T-helper 2 cell (primary cell): Measurements from ENCODE around the gene IL1RAP.

Source experiments
- DNase-seq, 5 experiments: peaks; one replicate each; pipeline versions ENCODE4 v3.0.0 to v3.0.0-alpha.2; 2012 to 2022

IL1RAP gene

GRCh38 chr3:190616637-190617036, 102.8 kb downstream of the IL1RAP start:
- DNase-seq = no peak

- DNase-seq = peak in 1 of 5 experiments; percentile 82
These were observed 103.3 kb downstream of the IL1RAP start for GRCh38 chr3:190617185-190617584.

GRCh38 chr3:190618330-190619030, 104.6 kb downstream of the IL1RAP start:
- DNase-seq = peak in 1 of 5 experiments; percentile 82

- no peak for DNase-seq
These were observed 105.5 kb downstream of the IL1RAP start for GRCh38 chr3:190619353-190619752.

DNA sequence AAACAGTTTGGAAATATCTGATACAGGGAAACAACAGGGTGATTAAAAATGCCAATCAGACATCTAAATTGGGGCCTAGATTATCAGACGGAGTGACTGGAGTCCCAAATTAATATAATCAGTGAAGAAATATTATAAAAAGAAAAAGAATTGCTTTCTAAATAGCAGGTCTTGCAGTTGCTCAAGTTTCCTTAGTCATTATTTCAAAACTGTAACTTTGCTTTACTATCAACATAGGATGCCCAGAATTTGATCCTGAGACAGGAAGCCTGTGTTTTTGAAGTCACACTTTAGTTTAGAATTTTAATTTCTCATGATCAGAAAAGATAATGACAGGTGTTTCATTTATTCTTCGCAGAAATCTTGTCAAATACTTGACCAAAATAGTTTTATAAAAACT, 105.9 kb downstream of the IL1RAP start:
- no peak for DNase-seq

DNA sequence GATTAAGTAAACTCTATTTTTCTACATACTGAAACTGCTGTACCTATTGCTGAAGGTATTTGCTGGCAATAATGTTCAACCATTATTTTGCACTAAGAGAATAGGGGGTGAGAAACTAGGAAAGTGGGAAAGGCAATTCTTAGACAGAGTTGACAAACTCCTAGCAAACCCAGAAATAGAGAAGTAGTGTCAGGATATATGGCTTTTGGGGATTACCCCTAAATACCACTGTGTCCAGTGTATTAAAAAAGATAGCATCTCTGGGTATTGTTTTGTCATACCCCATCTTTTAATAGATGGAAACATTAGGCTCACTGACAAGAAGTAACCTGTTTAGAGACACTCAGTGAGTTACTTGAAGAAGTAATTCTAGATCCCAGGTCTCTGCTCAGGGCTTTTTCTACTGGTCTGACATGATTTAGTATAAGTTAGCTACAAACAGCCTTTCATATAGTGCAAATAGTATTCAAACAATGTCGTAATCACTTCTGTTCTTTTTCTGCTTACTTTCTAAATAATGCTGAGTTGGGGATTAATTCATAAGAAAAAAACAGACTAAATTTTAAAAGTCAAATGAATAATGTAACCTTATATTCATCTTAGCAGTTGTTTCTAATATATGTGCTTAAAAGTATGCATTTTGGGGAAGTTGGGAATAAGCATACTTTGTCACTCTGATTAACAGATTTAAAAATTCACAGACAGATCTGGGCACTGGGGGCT, 107.2 kb downstream of the IL1RAP start:
- DNase-seq = no peak

GRCh38 chr3:190621927-190622326, 108.0 kb downstream of the IL1RAP start:
- no peak for DNase-seq

DNA sequence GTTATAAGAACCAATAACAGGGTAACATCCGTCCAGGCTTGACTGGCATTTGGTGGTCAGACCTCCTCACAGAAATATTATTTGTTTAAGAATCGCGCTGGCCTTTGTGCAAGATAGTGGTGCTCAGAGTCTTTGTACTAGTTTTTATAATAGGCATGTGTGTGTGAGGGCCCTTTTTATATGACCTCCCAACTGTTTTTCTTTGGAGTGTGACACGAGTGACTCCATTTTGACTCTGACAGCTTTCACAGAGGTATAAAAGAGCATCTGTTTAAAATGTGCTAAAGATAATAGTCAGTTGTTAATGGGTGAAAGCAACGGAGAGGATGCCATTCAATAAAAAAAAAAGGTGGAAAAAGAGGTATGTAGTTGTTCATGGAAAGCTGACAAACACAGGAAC, 110.4 kb downstream of the IL1RAP start:
- DNase-seq = no peak

GRCh38 chr3:190626951-190627620, 113.2 kb downstream of the IL1RAP start:
- DNase-seq = no peak

- no peak for DNase-seq
These were observed 115.2 kb downstream of the IL1RAP start for GRCh38 chr3:190629088-190629487.

GRCh38 chr3:190631295-190631694, 117.4 kb downstream of the IL1RAP start:
- DNase-seq = no peak

DNA sequence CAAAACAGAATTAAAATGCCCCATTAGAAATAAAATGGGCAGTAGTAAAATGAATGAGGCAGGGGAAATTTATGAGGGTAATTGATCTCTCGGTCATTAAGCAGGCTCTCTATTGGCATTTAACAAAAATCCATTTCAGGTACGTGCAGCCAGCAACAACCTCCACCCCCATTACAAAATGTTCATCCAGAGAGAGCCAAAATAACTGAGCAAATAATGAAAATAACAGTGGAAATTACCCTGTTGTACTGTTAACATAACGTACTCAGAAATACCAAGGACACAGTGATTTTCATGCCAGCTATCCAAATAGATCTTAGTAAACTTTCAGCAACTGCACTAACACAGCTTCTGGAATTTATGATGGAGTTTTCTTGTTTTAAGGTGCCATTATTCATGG, 127.7 kb downstream of the IL1RAP start:
- no peak for DNase-seq

- DNase-seq = no peak
These were observed 128.1 kb downstream of the IL1RAP start for GRCh38 chr3:190642016-190642415.

- DNase-seq = no peak
These were observed 130.2 kb downstream of the IL1RAP start for GRCh38 chr3:190644035-190644434.

DNA sequence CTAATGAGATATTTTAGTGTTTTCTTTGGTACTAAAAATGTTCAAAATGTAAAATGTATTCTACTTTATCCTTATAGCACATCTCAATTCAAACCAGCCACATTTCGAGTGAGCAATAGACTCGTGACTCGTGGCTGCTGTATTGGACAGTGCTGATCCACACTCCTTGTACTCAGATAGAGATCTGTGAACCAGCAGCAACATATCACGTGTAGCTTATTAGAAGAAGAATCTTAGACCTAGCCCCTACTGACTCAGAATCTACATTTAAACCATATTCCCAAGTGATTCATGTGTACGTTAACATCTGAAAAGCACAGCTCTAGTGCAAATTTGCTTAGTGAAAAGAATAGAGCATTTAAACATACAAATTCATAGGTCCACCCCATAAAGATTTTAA, 130.9 kb downstream of the IL1RAP start:
- DNase-seq = no peak

DNA sequence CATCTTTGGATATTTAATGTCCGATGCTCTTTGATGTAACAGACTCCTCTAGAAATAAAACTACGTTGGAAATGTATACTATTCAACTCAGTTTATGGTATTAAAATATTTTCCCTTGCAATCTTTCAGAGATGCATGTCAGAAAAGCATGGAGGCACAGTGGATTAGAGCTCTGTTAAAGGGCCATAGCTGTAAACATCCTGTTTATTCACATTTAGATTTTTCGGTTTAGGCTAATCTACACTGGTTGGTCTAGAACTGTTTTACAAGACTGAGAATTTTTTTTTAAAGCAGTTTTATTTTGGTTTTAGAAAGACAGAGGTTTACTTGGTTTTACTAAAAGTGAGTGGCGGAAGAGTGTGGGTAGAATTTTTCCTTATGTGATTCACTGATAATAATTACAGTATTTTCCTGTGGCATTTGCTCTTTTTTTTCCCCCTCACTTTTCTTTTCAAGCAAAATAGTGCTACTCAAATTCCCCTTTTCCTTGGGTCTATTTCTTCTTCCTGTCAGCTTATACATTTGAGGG, 132.1 kb downstream of the IL1RAP start:
- no peak for DNase-seq

DNA sequence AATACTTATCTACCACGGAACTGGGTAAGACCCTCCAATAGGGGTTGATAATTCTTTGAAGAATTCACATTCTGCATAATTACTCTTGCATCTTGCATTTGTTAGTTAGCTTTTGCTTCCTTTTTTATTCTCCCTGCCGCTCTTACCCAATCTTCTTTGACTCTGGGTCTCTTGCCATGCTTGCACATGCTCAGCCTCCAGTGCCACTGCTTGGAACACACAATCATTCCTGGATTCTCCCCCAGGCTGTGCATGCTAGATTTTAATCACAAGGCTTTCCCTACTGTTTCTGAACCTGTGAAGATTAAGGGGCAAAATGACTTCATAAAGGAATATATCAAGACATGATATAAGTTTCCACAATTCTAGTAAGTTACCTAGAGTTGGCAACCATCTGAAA, 133.1 kb downstream of the IL1RAP start:
- no peak for DNase-seq

GRCh38 chr3:190655933-190656332, 142.0 kb downstream of the IL1RAP start:
- DNase-seq = no peak

- DNase-seq = no peak
These were observed 144.2 kb downstream of the IL1RAP start for GRCh38 chr3:190658106-190658505.

GRCh38 chr3:190666821-190667220, 152.9 kb downstream of the IL1RAP start:
- no peak for DNase-seq

- DNase-seq = no peak
These were observed 157.8 kb downstream of the IL1RAP start for GRCh38 chr3:190671658-190672057.

GRCh38 chr3:190673148-190673547, 159.3 kb downstream of the IL1RAP start:
- DNase-seq = no peak

- DNase-seq = no peak
These were observed 162.6 kb downstream of the IL1RAP start for GRCh38 chr3:190676481-190676880.

DNA sequence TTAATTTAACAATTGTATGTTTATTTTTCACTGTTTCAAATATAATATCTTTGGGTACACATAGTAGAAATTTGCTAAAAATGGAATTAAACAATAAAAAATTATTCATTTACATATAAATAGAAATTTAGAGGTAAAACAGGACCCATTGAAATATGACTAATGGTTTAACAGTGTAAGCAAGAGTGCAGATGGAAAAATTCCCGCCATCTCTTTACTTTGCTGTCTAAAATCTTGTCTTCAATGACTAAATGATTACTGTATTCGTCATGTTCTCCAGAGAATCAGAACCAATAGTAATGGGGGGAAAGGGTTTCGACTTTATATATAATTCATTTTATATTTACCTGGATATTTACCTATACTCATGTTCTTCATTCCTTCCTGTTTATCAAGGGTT, 163.1 kb downstream of the IL1RAP start:
- no peak for DNase-seq
